NB4 (cell line): ENCODE results near the gene MRFAP1L1.

Source experiments
- DNase-seq: peaks from one replicate; pipeline ENCODE4 v3.0.0; 2010; ENCODE audit warnings: low read depth
- H3K4me3 ChIP-seq: one replicate; pipeline ENCODE4 v1.5.1; 2011; ENCODE audit warnings: mild to moderate bottlenecking, low read depth, low read length, moderate library complexity
- CTCF ChIP-seq: IDR thresholded peaks from one replicate; pipeline ENCODE4 v1.5.1; 2012; ENCODE audit warnings: low read depth, low read length
- MAX ChIP-seq: IDR thresholded peaks from 2 replicates; pipeline ENCODE4 v1.6.1; 2011; ENCODE audit warnings: low read depth, low read length
- MYC ChIP-seq: IDR thresholded peaks from 2 replicates; pipeline ENCODE4 v1.6.1; 2011; ENCODE audit warnings: low read depth, low read length
- POLR2A ChIP-seq: IDR thresholded peaks from 2 replicates; pipeline ENCODE4 v1.6.1; 2011; ENCODE audit warnings: mild to moderate bottlenecking; ENCODE audit not compliant: insufficient read length; ENCODE audit errors: extremely low read depth

MRFAP1L1 gene

GRCh38 chr4:6695660-6696610 lies 13.7 kb downstream of the MRFAP1L1 start:
- H3K4me3 ChIP-seq = peak overlapping the region; percentile 48
- TF ChIP-seq MYC = peak; percentile 78
- TF ChIP-seq POLR2A = peak; percentile 20
- TF ChIP-seq MAX = peak; percentile 43
- no peak for TF ChIP-seq CTCF
- peak; percentile 95 for DNase-seq

GRCh38 chr4:6694177-6694901 lies 15.3 kb downstream of the MRFAP1L1 start:
- DNase-seq = peak; percentile 49
- H3K4me3 ChIP-seq = peak overlapping the region; percentile 48
- TF ChIP-seq POLR2A (no peak), MAX (no peak)

- H3K4me3 ChIP-seq = peak within 1 kb of the TSS; percentile 48
- peak; percentile 70 for TF ChIP-seq POLR2A
- TF ChIP-seq CTCF = no peak
- TF ChIP-seq MYC = peak; percentile 74
- peak; percentile 62 for TF ChIP-seq MAX
- peak; percentile 87 for DNase-seq
These were observed 16.2 kb downstream of the MRFAP1L1 start, which contains the start of gene S100P for GRCh38 chr4:6693231-6694176. S100P (plus strand) TSS chr4:6693878; CDS start chr4:6693933, 55 bp downstream.

- no peak overlapping the region for H3K4me3 ChIP-seq
- peak; percentile 66 for DNase-seq
- TF ChIP-seq CTCF = no peak
- peak; percentile 24 for TF ChIP-seq POLR2A
- no peak for TF ChIP-seq MYC
These were observed 16.9 kb downstream of the MRFAP1L1 start for GRCh38 chr4:6692806-6693205.

- no peak overlapping the region for H3K4me3 ChIP-seq
- DNase-seq = no peak
- TF ChIP-seq MYC (no peak), CTCF (no peak), MAX (no peak)
These were observed 17.3 kb downstream of the MRFAP1L1 start for GRCh38 chr4:6692379-6692778.
